ENCODE data around the gene FXR2.

DNA sequence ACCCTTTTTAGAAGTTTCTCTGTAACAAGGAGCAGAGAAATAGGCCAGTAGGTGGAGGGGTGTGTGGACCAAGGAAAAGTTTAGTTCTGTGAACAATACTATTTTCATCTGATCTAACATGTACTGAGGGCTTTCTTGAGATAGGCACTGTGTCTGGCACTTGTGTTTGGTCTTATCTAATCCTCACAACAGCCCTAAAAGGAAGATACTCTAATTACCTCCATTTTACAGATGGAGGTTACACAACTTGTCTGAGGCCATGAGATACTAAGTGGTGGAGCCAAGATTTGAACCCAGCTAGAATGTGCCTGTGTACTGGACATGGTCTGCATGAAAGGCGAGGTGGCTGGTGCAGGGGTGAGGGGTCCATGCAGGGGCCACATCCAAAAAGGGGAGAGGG is 61.3 kb downstream of the FXR2 start:
- TF ChIP-seq ZNF37A (tag by site-specific recombination; IDR thresholded peaks at IDR 0.05) (no peak), ZNF341 (tag by site-specific recombination; IDR thresholded peaks at IDR 0.05; ENCODE audit: low read depth) (no peak)
- TF ChIP-seq, protein P1, sequence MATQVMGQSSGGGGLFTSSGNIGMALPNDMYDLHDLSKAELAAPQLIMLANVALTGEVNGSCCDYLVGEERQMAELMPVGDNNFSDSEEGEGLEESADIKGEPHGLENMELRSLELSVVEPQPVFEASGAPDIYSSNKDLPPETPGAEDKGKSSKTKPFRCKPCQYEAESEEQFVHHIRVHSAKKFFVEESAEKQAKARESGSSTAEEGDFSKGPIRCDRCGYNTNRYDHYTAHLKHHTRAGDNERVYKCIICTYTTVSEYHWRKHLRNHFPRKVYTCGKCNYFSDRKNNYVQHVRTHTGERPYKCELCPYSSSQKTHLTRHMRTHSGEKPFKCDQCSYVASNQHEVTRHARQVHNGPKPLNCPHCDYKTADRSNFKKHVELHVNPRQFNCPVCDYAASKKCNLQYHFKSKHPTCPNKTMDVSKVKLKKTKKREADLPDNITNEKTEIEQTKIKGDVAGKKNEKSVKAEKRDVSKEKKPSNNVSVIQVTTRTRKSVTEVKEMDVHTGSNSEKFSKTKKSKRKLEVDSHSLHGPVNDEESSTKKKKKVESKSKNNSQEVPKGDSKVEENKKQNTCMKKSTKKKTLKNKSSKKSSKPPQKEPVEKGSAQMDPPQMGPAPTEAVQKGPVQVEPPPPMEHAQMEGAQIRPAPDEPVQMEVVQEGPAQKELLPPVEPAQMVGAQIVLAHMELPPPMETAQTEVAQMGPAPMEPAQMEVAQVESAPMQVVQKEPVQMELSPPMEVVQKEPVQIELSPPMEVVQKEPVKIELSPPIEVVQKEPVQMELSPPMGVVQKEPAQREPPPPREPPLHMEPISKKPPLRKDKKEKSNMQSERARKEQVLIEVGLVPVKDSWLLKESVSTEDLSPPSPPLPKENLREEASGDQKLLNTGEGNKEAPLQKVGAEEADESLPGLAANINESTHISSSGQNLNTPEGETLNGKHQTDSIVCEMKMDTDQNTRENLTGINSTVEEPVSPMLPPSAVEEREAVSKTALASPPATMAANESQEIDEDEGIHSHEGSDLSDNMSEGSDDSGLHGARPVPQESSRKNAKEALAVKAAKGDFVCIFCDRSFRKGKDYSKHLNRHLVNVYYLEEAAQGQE (tag by site-specific recombination; IDR thresholded peaks at IDR 0.05) = no peak
- TF ChIP-seq, protein P2, sequence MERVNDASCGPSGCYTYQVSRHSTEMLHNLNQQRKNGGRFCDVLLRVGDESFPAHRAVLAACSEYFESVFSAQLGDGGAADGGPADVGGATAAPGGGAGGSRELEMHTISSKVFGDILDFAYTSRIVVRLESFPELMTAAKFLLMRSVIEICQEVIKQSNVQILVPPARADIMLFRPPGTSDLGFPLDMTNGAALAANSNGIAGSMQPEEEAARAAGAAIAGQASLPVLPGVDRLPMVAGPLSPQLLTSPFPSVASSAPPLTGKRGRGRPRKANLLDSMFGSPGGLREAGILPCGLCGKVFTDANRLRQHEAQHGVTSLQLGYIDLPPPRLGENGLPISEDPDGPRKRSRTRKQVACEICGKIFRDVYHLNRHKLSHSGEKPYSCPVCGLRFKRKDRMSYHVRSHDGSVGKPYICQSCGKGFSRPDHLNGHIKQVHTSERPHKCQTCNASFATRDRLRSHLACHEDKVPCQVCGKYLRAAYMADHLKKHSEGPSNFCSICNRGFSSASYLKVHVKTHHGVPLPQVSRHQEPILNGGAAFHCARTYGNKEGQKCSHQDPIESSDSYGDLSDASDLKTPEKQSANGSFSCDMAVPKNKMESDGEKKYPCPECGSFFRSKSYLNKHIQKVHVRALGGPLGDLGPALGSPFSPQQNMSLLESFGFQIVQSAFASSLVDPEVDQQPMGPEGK (tag by site-specific recombination; IDR thresholded peaks at IDR 0.05) = no peak
- TF ChIP-seq, protein P3, sequence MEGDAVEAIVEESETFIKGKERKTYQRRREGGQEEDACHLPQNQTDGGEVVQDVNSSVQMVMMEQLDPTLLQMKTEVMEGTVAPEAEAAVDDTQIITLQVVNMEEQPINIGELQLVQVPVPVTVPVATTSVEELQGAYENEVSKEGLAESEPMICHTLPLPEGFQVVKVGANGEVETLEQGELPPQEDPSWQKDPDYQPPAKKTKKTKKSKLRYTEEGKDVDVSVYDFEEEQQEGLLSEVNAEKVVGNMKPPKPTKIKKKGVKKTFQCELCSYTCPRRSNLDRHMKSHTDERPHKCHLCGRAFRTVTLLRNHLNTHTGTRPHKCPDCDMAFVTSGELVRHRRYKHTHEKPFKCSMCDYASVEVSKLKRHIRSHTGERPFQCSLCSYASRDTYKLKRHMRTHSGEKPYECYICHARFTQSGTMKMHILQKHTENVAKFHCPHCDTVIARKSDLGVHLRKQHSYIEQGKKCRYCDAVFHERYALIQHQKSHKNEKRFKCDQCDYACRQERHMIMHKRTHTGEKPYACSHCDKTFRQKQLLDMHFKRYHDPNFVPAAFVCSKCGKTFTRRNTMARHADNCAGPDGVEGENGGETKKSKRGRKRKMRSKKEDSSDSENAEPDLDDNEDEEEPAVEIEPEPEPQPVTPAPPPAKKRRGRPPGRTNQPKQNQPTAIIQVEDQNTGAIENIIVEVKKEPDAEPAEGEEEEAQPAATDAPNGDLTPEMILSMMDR (tag by site-specific recombination; IDR thresholded peaks at IDR 0.05) = no peak
- TF ChIP-seq, protein P4, sequence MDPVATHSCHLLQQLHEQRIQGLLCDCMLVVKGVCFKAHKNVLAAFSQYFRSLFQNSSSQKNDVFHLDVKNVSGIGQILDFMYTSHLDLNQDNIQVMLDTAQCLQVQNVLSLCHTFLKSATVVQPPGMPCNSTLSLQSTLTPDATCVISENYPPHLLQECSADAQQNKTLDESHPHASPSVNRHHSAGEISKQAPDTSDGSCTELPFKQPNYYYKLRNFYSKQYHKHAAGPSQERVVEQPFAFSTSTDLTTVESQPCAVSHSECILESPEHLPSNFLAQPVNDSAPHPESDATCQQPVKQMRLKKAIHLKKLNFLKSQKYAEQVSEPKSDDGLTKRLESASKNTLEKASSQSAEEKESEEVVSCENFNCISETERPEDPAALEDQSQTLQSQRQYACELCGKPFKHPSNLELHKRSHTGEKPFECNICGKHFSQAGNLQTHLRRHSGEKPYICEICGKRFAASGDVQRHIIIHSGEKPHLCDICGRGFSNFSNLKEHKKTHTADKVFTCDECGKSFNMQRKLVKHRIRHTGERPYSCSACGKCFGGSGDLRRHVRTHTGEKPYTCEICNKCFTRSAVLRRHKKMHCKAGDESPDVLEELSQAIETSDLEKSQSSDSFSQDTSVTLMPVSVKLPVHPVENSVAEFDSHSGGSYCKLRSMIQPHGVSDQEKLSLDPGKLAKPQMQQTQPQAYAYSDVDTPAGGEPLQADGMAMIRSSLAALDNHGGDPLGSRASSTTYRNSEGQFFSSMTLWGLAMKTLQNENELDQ (tag by site-specific recombination; IDR thresholded peaks at IDR 0.05; ENCODE audit: low read depth) = no peak
- TF ChIP-seq, protein P5, sequence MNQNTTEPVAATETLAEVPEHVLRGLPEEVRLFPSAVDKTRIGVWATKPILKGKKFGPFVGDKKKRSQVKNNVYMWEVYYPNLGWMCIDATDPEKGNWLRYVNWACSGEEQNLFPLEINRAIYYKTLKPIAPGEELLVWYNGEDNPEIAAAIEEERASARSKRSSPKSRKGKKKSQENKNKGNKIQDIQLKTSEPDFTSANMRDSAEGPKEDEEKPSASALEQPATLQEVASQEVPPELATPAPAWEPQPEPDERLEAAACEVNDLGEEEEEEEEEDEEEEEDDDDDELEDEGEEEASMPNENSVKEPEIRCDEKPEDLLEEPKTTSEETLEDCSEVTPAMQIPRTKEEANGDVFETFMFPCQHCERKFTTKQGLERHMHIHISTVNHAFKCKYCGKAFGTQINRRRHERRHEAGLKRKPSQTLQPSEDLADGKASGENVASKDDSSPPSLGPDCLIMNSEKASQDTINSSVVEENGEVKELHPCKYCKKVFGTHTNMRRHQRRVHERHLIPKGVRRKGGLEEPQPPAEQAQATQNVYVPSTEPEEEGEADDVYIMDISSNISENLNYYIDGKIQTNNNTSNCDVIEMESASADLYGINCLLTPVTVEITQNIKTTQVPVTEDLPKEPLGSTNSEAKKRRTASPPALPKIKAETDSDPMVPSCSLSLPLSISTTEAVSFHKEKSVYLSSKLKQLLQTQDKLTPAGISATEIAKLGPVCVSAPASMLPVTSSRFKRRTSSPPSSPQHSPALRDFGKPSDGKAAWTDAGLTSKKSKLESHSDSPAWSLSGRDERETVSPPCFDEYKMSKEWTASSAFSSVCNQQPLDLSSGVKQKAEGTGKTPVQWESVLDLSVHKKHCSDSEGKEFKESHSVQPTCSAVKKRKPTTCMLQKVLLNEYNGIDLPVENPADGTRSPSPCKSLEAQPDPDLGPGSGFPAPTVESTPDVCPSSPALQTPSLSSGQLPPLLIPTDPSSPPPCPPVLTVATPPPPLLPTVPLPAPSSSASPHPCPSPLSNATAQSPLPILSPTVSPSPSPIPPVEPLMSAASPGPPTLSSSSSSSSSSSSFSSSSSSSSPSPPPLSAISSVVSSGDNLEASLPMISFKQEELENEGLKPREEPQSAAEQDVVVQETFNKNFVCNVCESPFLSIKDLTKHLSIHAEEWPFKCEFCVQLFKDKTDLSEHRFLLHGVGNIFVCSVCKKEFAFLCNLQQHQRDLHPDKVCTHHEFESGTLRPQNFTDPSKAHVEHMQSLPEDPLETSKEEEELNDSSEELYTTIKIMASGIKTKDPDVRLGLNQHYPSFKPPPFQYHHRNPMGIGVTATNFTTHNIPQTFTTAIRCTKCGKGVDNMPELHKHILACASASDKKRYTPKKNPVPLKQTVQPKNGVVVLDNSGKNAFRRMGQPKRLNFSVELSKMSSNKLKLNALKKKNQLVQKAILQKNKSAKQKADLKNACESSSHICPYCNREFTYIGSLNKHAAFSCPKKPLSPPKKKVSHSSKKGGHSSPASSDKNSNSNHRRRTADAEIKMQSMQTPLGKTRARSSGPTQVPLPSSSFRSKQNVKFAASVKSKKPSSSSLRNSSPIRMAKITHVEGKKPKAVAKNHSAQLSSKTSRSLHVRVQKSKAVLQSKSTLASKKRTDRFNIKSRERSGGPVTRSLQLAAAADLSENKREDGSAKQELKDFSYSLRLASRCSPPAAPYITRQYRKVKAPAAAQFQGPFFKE (tag by site-specific recombination; IDR thresholded peaks at IDR 0.05; ENCODE audit: borderline replicate concordance) = no peak
